ENCODE data around the gene ANO10. TPM values are rescaled to one million over a fixed set of nuclear protein-coding genes. Genes with fewer than 3 reads are reported as not detected.

The ANO10 gene
- total RNA-seq, 4 donors from 2014 or later = 26.7 to 33.9 (median 28.7) TPM

- Histone ChIP-seq H3K27me3 (no peaks in the 10 kb centered on the region), H3K4me3 (replicated peaks in 1 of 3) (no peak overlapping the region), H3K9me3 (no peaks in the 10 kb centered on the region), H3K27ac (no peak overlapping the region), H3K36me3 (no peaks in the 10 kb centered on the region), H3K4me1 (peaks cover 15 to 27% of the 10 kb centered on the region in 2 donors)
- TF ChIP-seq POLR2A (IDR thresholded peaks at IDR 0.05) = no peak
- no peak for TF ChIP-seq CTCF (IDR thresholded peaks at IDR 0.05)
- intact Hi-C loops (cut with DNase I) = no loop called here
- DNase-seq = no peak
Observed at GRCh38 chr3:43435706-43436105, 186.1 kb downstream of the ANO10 start.

GRCh38 chr3:43434431-43434830 lies 187.4 kb downstream of the ANO10 start:
- Histone ChIP-seq H3K4me1 (peaks cover 15 to 26% of the 10 kb centered on the region in 2 donors), H3K9me3 (no peaks in the 10 kb centered on the region), H3K4me3 (replicated peaks in 1 of 3) (no peak overlapping the region), H3K27ac (no peak overlapping the region), H3K27me3 (no peaks in the 10 kb centered on the region), H3K36me3 (no peaks in the 10 kb centered on the region)
- DNase-seq = no peak
- WGBS, 2 donors = 88 to 93% methylated on average over 2 of the region's 2 CpGs
- TF ChIP-seq POLR2A (IDR thresholded peaks at IDR 0.05) = no peak
- no peak for TF ChIP-seq CTCF (IDR thresholded peaks at IDR 0.05)
- intact Hi-C loops (cut with DNase I) = no loop called here

GRCh38 chr3:43432462-43432861 lies 189.3 kb downstream of the ANO10 start:
- no peak overlapping the region for H3K4me3 ChIP-seq (replicated peaks in 1 of 3)
- DNase-seq = no peak
- H3K4me1 ChIP-seq = peaks cover 16 to 30% of the 10 kb centered on the region in 2 donors
- no peaks in the 10 kb centered on the region for H3K27me3 ChIP-seq
- WGBS, 2 donors = 57% methylated on average over 2 of the region's 2 CpGs
- H3K36me3 ChIP-seq = no peaks in the 10 kb centered on the region
- peak overlapping the region; percentile 29 to 58 (median 54) for H3K27ac ChIP-seq
- intact Hi-C loops (cut with DNase I) = no loop called here
- TF ChIP-seq POLR2A (IDR thresholded peaks at IDR 0.05) (no peak), CTCF (IDR thresholded peaks at IDR 0.05) (no peak)
- no peaks in the 10 kb centered on the region for H3K9me3 ChIP-seq

- Histone ChIP-seq H3K27ac (peak overlapping the region; percentile 88 to 98 (median 96)), H3K4me1 (peaks cover 34 to 47% of the 10 kb centered on the region in 2 donors), H3K9me3 (no peaks in the 10 kb centered on the region), H3K27me3 (no peaks in the 10 kb centered on the region), H3K4me3 (replicated peaks in 1 of 3) (no peak overlapping the region), H3K36me3 (no peaks in the 10 kb centered on the region)
- intact Hi-C loops (cut with DNase I) = no loop called here
- WGBS, 2 donors = 21 to 22% methylated on average over 1 of the region's 1 CpG
- peak; percentile 90 to 91 for DNase-seq
- TF ChIP-seq CTCF (IDR thresholded peaks at IDR 0.05) = no peak
- peak in 1 of 2 donors; percentile 16 for TF ChIP-seq POLR2A (IDR thresholded peaks at IDR 0.05)
Observed at GRCh38 chr3:43426388-43426787, 195.4 kb downstream of the ANO10 start.

- H3K4me1 ChIP-seq = peaks cover 34 to 47% of the 10 kb centered on the region in 2 donors
- WGBS, 2 donors = 81 to 84% methylated on average over 4 of the region's 4 CpGs
- no peak for DNase-seq
- TF ChIP-seq POLR2A (IDR thresholded peaks at IDR 0.05) (no peak), CTCF (IDR thresholded peaks at IDR 0.05) (no peak)
- intact Hi-C loops (cut with DNase I) = no loop called here
- no peaks in the 10 kb centered on the region for H3K27me3 ChIP-seq
- no peaks in the 10 kb centered on the region for H3K9me3 ChIP-seq
- peak overlapping the region; percentile 88 to 98 (median 96) for H3K27ac ChIP-seq
- H3K4me3 ChIP-seq (replicated peaks in 1 of 3) = no peak overlapping the region
- no peaks in the 10 kb centered on the region for H3K36me3 ChIP-seq
Observed at GRCh38 chr3:43425829-43426228, 196.0 kb downstream of the ANO10 start.

Measured in thyroid gland (tissue), 4 donors.